K562 (cell line): ENCODE results near the gene TYMP.

ENCODE experiments used
- BRCA1 ChIP-seq, 2 experiments: fragments of 450-650 bp in 1 of 2; sonication (generic) in 1 of 2; formaldehyde crosslinking in 1 of 2; IDR thresholded peaks; 2 replicates each; pipeline versions ENCODE4 v1.5.0 to v1.6.1; 2017 to 2020; ENCODE audit warnings: mild to moderate bottlenecking in 1 of 2, missing genetic modification reagents in 1 of 2
- CEBPZ ChIP-seq: fragments of 150-350 bp; IDR thresholded peaks from 2 replicates; pipeline ENCODE4 v1.6.1; 2014; ENCODE audit warnings: low read depth, mild to moderate bottlenecking, low read length, borderline replicate concordance
- HNRNPUL1 ChIP-seq: fragments of 200-400 bp; formaldehyde crosslinking; IDR thresholded peaks from 2 replicates; pipeline ENCODE4 v1.6.1; 2017; ENCODE audit warnings: low read length
- KLF16 ChIP-seq: IDR thresholded peaks from 2 replicates; pipeline ENCODE4 v1.6.1; 2016; ENCODE audit warnings: antibody characterized with exemption
- MAZ ChIP-seq, 2 experiments: fragments of 450-650 bp in 1 of 2; sonication (generic) in 1 of 2; formaldehyde crosslinking; IDR thresholded peaks in 1 of 2; conservative IDR thresholded peaks in 1 of 2; 2 replicates each; pipeline versions ENCODE4 v1.4.0 to v1.5.0; 2020; ENCODE audit warnings: mild to moderate bottlenecking in 1 of 2, missing genetic modification reagents in 1 of 2
- TF ChIP-seq, protein P1 (sequence below): fragments of 450-650 bp; formaldehyde crosslinking; IDR thresholded peaks from 2 replicates; pipeline ENCODE4 v1.4.0; 2020; ENCODE audit warnings: mild to moderate bottlenecking, moderate library complexity

DNA sequence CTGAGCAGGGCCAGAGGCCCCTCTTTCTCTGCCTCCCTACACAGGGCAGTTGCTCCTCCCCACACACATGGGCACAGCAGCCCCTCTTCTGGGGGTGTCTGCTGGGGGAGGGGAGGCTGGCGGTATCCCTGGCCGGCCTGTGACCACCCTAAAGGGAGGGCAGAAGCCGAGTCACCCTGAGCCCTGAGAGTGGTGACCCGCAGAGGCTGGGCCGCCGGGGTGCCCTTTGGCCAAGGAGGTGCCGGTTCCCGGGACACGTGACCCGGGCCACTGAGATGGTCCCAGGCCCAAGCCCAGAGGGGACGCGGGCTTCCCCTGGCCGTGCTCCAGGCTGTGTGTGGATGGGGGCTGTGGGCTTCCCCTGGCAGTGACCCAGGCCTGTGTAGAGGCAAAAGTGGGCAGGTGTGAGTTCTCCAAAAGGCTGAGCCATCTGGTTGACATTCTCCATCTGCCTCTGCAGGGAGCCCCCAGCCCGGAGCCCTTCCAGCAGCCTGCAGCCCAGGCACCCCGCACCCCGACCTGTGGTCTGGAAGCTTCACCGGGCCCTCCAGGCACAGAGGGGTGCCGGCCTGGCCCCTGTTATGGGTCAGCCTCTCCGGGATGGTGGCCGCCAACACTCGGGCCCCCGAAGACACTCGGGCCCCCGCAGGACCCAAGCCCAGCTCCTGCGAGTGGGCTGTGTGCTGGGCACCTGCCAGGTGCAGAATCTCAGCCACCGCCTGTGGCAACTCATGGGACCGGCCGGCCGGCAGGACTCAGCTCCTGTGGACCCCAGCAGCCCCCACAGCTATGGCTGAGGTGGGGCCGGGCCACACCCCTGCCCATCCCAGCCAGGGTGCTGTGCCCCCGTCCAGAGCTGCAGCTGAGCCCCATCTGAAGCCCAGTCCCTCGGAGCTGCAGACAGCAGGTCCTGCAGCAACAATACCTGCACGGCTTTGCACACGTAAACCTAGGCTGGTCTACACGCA is 47.4 kb downstream of the TYMP start:
- TF ChIP-seq, protein P1, sequence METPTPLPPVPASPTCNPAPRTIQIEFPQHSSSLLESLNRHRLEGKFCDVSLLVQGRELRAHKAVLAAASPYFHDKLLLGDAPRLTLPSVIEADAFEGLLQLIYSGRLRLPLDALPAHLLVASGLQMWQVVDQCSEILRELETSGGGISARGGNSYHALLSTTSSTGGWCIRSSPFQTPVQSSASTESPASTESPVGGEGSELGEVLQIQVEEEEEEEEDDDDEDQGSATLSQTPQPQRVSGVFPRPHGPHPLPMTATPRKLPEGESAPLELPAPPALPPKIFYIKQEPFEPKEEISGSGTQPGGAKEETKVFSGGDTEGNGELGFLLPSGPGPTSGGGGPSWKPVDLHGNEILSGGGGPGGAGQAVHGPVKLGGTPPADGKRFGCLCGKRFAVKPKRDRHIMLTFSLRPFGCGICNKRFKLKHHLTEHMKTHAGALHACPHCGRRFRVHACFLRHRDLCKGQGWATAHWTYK (CRISPR knock-in tag): no peak
- TF ChIP-seq KLF16 (no peak), HNRNPUL1 (no peak), BRCA1 (IDR thresholded peaks at IDR 0.05) (no peak), BRCA1 (CRISPR knock-in tag; IDR thresholded peaks at IDR 0.05) (no peak), MAZ (CRISPR knock-in tag; conservative IDR thresholded peaks at IDR 0.05 in 1 of 2, IDR thresholded peaks at IDR 0.05 in 1 of 2) (no peak), CEBPZ (no peak)
